Mesothelial cell of epicardium (in vitro differentiated cells): ENCODE measurements around the gene MDH1. TPM values are rescaled to one million over a fixed set of nuclear protein-coding genes. Genes with fewer than 3 reads are reported as not detected.
"Not testable (repeated sequence)": the region's sequence is repeated elsewhere in the genome, so short reads cannot be mapped to it uniquely, and the experiment has no call there.

Experiments used
- DNase-seq, 2 experiments: peaks; one replicate each; pipeline ENCODE4 v3.0.0; 2021; ENCODE audit warnings: low spot score in 2 of 2; ENCODE audit not compliant: unreplicated experiment in 2 of 2
- H3K27ac Mint-ChIP-seq: 2 replicates; pipeline ENCODE4 v1.8.0; 2021; ENCODE audit warnings: mixed read lengths
- H3K27me3 Mint-ChIP-seq: 2 replicates; pipeline ENCODE4 v1.8.0; 2021; ENCODE audit warnings: low read depth, mixed read lengths
- H3K36me3 Mint-ChIP-seq: 2 replicates; pipeline ENCODE4 v1.8.0; 2021; ENCODE audit warnings: mixed read lengths
- H3K4me1 Mint-ChIP-seq: 2 replicates; pipeline ENCODE4 v1.8.0; 2021; ENCODE audit warnings: mixed read lengths
- H3K4me3 Mint-ChIP-seq: 2 replicates; pipeline ENCODE4 v1.8.0; 2021; ENCODE audit warnings: mild to moderate bottlenecking, moderate library complexity, mixed read lengths
- H3K9me3 Mint-ChIP-seq: 2 replicates; pipeline ENCODE4 v1.8.0; 2021; ENCODE audit warnings: mixed read lengths
- CTCF ChIP-seq: fragments of 200-600 bp; sonication (generic); IDR thresholded peaks from one replicate; pipeline ENCODE4 v1.5.0; 2021; ENCODE audit warnings: antibody characterized with exemption; ENCODE audit not compliant: unreplicated experiment
- total RNA-seq: library from RNA; stranded (reverse); gene quantifications from 3 replicates; pipeline ENCODE4 v1.2.1, GENCODE V29; 2021

Gene MDH1
- total RNA-seq, 1 donor from 2014 or later, result 136 TPM

- DNase-seq, result no peak
- Mint-ChIP-seq H3K36me3 (peaks cover 54% of the 10 kb centered on the region), H3K4me1 (peaks cover 32% of the 10 kb centered on the region), H3K27me3 (no peaks in the 10 kb centered on the region), H3K4me3 (no peak overlapping the region), H3K9me3 (peaks cover 40% of the 10 kb centered on the region), H3K27ac (peak overlapping the region; percentile 47)
- no peak for TF ChIP-seq CTCF
Observed at GRCh38 chr2:63555299-63555698, 33.5 kb upstream of the MDH1 start.

GRCh38 chr2:63555931-63556330 lies 32.8 kb upstream of the MDH1 start:
- peaks cover 56% of the 10 kb centered on the region for H3K36me3 Mint-ChIP-seq
- no peak for TF ChIP-seq CTCF
- peaks cover 42% of the 10 kb centered on the region for H3K9me3 Mint-ChIP-seq
- no peaks in the 10 kb centered on the region for H3K27me3 Mint-ChIP-seq
- H3K27ac Mint-ChIP-seq, result peak overlapping the region; percentile 47
- H3K4me1 Mint-ChIP-seq, result peaks cover 28% of the 10 kb centered on the region
- H3K4me3 Mint-ChIP-seq, result no peak overlapping the region
- DNase-seq, result no peak

DNA sequence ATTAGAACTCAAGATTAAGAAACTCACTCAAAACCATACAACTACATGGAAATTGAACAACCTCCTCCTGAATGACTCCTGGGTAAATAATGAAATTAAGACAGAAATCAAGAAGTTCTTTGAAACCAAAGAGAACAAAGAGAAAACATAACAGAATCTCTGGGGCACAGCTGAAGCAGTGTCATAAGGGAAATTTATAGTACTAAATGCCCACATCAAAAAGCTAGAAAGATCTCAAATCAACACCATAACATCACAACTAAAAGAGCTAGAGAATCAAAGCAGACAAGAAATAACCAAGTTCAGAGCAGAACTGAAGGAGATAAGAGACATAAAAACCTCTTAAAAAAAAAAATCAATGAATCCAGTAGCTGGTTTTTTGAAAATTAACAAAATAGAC lies 30.9 kb upstream of the MDH1 start:
- H3K27me3 Mint-ChIP-seq, DNase-seq, H3K4me3 Mint-ChIP-seq, H3K27ac Mint-ChIP-seq: not testable (repeated sequence)
- Mint-ChIP-seq H3K9me3 (peaks cover 47% of the 10 kb centered on the region), H3K36me3 (peaks cover 62% of the 10 kb centered on the region), H3K4me1 (peaks cover 20% of the 10 kb centered on the region)

DNA sequence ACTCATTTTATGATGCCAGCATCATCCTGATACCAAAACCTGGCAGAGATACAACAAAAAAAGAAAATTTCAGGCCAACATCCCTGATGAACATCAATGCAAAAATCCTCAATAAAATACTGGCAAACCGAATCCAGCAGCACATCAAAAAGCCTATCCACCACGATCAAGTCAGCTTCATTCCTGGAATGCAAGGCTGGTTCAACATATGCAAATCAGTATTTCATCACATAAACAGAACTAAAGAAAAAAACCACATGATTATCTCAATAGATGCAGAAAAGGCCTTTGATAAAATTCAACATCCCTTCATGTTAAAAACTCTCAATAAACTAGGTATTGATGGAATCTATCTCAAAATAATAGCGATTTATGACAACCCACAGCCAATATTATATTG lies 29.8 kb upstream of the MDH1 start:
- Mint-ChIP-seq H3K4me1 (peaks cover 11% of the 10 kb centered on the region), H3K9me3 (peaks cover 47% of the 10 kb centered on the region), H3K36me3 (peaks cover 62% of the 10 kb centered on the region)

DNA sequence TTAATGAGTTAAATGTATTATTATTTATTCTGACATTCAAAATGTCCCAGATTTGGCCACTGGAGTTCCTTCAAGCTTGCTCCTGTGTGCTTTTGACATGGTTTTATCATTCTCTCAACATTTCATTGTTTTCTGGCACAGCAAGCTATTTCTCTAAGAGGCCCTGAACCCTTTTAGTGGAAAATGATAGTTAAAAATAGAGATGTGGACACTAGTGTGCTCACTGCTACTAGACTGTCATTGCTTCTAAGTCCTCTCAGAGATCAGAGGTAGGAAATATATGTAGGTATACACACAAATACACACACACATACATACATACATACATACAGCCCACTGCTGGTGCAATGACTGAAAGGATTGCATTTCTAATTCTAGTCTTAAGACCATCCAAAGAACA lies 26.0 kb upstream of the MDH1 start:
- H3K9me3 Mint-ChIP-seq, result peaks cover 45% of the 10 kb centered on the region
- H3K4me3 Mint-ChIP-seq, result no peak overlapping the region
- TF ChIP-seq CTCF, result no peak
- peaks cover 5% of the 10 kb centered on the region for H3K4me1 Mint-ChIP-seq
- H3K36me3 Mint-ChIP-seq, result peaks cover 53% of the 10 kb centered on the region
- DNase-seq, result no peak
- no peak overlapping the region for H3K27ac Mint-ChIP-seq
- no peaks in the 10 kb centered on the region for H3K27me3 Mint-ChIP-seq

More for the DNA sequence above, 29.8 kb upstream of the MDH1 start:
- H3K27me3 Mint-ChIP-seq, H3K4me3 Mint-ChIP-seq, H3K27ac Mint-ChIP-seq, DNase-seq: not testable (repeated sequence)

DNA sequence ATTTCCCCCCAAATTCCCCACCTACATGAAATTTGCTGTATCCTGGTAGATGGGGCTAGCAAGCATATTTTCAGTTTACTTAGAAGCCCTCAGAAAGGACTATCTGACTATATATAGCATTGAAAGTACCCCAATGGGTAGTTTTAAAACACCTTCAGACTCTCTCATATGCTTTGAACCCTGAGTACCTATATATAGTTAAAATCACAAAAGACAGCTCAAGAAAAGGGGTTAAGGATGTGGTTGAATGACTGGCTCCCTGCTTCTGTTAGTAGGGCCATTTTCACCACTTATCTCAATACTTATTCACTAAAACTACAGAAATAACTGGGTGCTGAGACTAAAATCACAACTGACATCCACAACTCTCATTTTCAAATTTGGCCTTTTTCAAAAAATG lies 19.0 kb upstream of the MDH1 start:
- peaks cover 52% of the 10 kb centered on the region for H3K9me3 Mint-ChIP-seq
- DNase-seq, result no peak
- no peak for TF ChIP-seq CTCF
- no peaks in the 10 kb centered on the region for H3K27me3 Mint-ChIP-seq
- H3K27ac Mint-ChIP-seq, result no peak overlapping the region
- peaks cover 3% of the 10 kb centered on the region for H3K4me1 Mint-ChIP-seq
- peaks cover 43% of the 10 kb centered on the region for H3K36me3 Mint-ChIP-seq
- no peak overlapping the region for H3K4me3 Mint-ChIP-seq

DNA sequence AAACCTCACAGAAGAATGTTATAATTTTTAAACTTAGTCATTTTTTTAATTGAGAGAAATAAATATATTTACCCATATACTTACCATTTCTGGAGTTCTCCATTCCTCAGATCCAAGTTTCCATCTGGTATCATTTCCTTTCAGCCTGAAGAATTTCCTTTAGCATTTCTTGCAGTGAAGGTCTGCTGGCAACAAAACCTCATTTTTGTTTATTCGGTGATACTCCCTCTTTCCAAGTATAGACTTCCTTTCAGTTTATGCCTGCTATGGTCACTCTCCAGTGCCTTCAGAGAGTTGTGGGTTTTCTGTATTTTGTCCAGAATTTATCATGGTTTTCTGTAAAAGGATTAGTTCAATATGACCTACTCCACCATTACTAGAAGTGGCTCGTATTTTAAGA lies 17.5 kb upstream of the MDH1 start:
- Mint-ChIP-seq H3K36me3 (peaks cover 41% of the 10 kb centered on the region), H3K27ac (no peak overlapping the region), H3K4me1 (peaks cover 7% of the 10 kb centered on the region), H3K27me3 (no peaks in the 10 kb centered on the region), H3K9me3 (peaks cover 45% of the 10 kb centered on the region), H3K4me3 (no peak overlapping the region)
- DNase-seq, result no peak
- no peak for TF ChIP-seq CTCF
